Activated CD4-positive, alpha-beta T cell treated with anti-CD3 and anti-CD28 coated beads for 4 hours (primary cell): ENCODE data around the gene COX7C.
A peak's percentile ranks its signal among the peaks of the same experiment; 100 is the strongest.

Experiments
- DNase-seq, 2 donors: peaks; one replicate each; pipeline ENCODE4 v3.0.0-alpha.2; 2020

COX7C gene

GRCh38 chr5:86665984-86666760, 48.4 kb downstream of the COX7C start:
- peak in 1 of 2 donors; percentile 3 for DNase-seq

GRCh38 chr5:86666981-86667380, 49.2 kb downstream of the COX7C start:
- DNase-seq = no peak
